GM19351 (cell line): ENCODE results near the gene SRC.

Source experiments
- ATAC-seq: cut with Tn5 transposase; IDR thresholded peaks from one replicate; pipeline ENCODE4 v1.9.1; 2021; ENCODE audit warnings: mild to moderate bottlenecking, moderate library complexity; ENCODE audit not compliant: unreplicated experiment

Gene SRC

GRCh38 chr20:37314617-37315016, 31.3 kb upstream of the SRC start:
- ATAC-seq = no peak

GRCh38 chr20:37315021-37315451, 30.9 kb upstream of the SRC start:
- no peak for ATAC-seq

- peak; percentile 43 for ATAC-seq
Measured at GRCh38 chr20:37315452-37316110, 30.4 kb upstream of the SRC start.

GRCh38 chr20:37316116-37316774, 29.7 kb upstream of the SRC start:
- peak; percentile 92 for ATAC-seq

GRCh38 chr20:37316775-37317170, 29.2 kb upstream of the SRC start:
- ATAC-seq = no peak

GRCh38 chr20:37317316-37317715, 28.6 kb upstream of the SRC start:
- ATAC-seq = no peak

- ATAC-seq = no peak
Measured at GRCh38 chr20:37317994-37318640, 27.8 kb upstream of the SRC start.

- no peak for ATAC-seq
Measured at GRCh38 chr20:37319151-37319671, 26.7 kb upstream of the SRC start.

- no peak for ATAC-seq
Measured at GRCh38 chr20:37323985-37324384, 22.0 kb upstream of the SRC start.

- ATAC-seq = no peak
Measured at GRCh38 chr20:37325206-37325605, 20.7 kb upstream of the SRC start.

GRCh38 chr20:37326666-37327065, 19.3 kb upstream of the SRC start:
- no peak for ATAC-seq

- ATAC-seq = no peak
Measured at GRCh38 chr20:37327748-37328147, 18.2 kb upstream of the SRC start.

GRCh38 chr20:37328149-37328945, 17.6 kb upstream of the SRC start:
- ATAC-seq = no peak

- ATAC-seq = no peak
Measured at GRCh38 chr20:37329481-37330165, 16.3 kb upstream of the SRC start.

GRCh38 chr20:37330316-37330715, 15.6 kb upstream of the SRC start:
- ATAC-seq = no peak

- no peak for ATAC-seq
Measured at GRCh38 chr20:37331060-37331857, 14.7 kb upstream of the SRC start.

- no peak for ATAC-seq
Measured at GRCh38 chr20:37333130-37333847, 12.7 kb upstream of the SRC start.

GRCh38 chr20:37333848-37334318, 12.1 kb upstream of the SRC start:
- ATAC-seq = no peak

- no peak for ATAC-seq
Measured at GRCh38 chr20:37334450-37334849, 11.5 kb upstream of the SRC start.
